GM18909 (cell line): ENCODE results near the gene EPHB6.

Experiments used
- ATAC-seq: cut with Tn5 transposase; IDR thresholded peaks from one replicate; pipeline ENCODE4 v1.9.1; 2021; ENCODE audit warnings: mild to moderate bottlenecking; ENCODE audit not compliant: unreplicated experiment, poor library complexity

Gene EPHB6

DNA sequence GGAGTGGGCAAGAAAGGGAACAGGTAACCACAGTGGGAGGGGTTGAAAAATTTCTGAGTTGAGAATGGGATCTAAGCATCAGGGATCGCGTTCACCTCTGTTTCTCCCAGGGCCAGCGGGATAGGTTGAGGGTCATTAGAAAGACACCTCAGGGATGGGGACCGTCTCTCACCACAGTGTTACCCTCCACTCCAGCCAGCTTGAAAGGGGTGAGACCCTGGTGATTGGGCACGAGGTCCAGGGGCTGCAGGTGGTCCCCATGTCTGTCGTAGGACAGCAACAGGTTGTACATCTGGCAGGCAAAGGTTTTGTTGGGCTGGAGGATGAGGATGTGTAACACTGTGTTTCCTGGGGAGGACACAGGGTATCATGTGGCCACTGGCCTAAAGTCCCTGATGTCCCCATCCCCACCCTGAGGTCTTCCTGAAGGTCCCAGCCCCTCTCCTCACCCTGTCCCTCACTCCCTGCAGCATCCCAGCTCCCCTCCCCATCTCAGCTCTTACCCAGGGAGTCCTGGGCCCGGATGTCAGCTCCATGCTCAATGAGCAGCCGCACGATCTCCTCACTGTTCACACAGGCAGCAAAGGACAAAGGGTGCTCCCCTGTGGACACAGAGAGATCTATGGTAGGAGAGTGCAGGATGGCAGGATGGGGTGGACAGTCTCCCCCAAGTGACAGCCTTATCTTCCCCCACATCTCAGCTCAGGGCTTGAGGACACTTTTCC is 21.5 kb downstream of the EPHB6 start:
- ATAC-seq, result no peak

DNA sequence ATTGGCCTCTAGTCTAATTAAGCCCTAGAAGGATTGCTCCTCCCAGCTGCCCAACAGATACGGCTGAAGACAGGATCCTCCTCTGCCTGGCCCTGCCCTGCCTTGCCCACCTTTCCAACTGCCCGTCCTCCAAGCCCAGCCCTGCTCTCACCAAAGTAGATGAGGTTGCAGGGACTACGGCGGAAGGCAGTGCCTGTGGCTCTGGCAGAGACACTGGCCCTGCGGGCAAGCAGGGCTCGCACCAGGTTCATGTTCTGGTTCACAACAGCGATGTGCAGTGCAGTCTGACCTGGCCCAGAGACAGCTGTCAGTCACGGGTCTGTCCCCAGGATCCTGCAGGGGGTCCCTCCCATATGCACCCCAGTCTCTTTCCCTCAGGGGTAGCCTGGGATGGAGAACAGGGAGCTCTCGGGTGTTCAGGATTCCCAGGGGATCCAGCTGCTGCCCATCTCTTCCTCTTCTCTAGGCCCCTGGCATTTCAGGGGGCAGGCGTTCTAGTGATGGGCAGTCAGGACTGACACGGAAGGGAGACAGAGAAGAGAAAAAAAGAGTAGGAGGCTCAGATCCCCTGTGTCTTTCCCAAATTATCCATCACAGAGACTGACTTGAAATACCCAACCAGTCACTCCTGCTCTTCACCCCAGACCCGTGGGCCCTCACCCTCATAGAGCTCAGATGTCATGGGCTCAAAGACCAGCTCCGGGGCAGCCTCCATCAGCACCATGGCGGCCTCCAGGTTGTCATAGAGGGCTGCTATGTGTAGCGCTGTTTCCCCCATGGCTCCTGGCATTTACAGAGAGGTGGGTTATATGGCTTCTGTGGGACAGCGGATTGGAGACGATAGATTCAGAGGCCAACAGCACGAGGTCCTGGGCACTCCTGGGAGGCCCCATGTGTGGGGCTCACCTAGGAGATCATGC is 22.4 kb downstream of the EPHB6 start:
- no peak for ATAC-seq

DNA sequence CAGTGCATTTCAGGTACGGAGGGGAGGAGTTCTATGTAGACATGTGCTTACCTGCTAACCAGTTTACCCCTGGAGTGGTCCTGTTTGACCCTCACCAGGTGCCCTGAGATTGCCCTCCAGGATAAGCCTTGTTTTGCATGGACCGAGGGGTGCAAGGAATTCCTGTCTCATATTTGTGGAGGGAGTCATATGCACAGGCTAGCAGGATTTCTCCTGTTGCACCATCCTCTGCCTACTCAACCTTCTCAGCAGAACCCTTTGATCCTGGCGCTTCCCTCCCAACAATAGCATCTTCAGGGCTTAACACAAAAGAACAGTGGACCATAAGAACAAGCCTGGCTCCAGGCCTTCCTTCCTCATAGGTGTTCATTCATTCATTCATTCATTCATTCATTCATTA is 23.4 kb downstream of the EPHB6 start:
- no peak for ATAC-seq

DNA sequence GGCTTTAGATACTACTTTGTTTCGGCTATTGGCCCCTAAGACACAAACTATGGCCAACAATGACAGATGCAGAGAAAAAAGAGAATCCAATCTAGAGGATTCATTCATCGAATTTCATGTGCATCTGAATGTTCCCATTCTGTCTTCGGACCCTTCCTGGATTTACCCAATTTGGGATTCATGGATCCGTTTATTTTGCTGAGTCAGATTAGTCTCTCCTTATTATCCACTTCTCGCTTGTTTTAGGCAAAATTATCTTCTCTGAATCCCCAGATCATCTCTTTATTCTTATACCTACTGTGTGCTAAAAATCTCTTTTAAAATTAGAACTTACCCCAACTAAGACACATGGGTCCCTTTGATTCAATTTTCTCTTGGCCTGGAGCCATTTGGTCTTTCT is 24.2 kb downstream of the EPHB6 start:
- ATAC-seq, result no peak

DNA sequence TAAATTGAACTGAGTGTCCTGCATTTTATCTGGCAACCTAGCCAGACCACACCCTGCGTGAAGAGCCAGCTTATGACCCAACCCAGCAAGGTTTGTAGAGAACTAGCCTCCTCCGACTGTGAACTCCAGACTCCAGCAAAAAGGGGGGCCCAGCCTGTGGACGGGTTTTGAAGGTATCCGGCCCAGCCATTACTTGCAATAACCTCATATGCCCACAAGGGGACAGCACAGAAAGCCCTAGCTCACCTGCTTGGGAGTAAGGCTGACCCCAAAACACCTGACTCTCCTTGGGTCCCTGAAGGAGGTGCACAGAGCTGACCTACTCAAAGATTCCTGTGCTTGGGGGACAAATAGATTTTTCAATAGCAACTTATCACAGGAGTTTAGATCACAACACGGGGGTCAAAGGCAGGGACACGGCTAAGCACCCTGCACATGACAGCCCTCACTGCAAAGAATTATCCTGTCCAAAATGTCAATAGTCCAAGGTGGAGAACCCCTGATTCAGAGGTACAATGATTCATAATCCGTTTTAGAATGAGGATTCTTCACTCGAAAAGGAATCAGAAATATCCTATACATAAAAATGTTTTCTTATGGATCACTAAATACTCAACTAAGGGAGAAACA is 26.1 kb downstream of the EPHB6 start:
- peak; percentile 69 for ATAC-seq

DNA sequence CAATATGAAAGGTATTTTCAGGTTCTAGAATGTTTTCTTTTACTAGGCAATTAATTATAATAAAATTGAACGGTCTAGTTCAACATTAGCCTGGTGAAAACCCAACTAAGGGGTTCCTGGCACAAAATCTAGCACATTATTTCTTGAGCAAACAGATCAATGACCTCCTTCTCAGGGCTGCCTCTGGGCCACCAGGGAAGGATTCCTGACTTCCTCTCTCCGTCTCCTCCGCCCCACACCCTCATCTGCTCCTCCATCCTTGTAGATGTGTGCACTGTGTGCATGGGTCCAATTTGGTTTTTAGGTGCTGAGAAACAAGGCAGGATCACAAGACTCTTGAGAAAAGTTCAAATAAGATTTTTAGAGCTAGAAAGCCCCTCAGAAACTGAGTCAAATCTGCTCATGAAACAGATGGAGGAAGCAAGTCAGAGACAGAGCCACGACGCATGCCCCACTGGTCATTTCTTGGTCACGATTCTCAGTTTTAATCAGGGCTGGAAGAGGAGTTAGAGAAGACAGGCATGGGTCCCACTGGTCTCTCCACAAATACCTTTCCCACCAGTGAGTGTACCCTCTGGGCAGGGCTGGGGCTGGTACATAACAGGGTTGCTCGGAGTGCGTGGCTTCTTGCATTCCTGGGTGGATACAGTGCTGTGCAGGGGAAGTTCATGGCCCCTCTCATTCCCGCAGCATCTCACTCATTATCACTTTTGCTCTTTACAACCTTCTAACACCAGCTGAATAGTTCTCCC is 26.9 kb downstream of the EPHB6 start:
- no peak for ATAC-seq

DNA sequence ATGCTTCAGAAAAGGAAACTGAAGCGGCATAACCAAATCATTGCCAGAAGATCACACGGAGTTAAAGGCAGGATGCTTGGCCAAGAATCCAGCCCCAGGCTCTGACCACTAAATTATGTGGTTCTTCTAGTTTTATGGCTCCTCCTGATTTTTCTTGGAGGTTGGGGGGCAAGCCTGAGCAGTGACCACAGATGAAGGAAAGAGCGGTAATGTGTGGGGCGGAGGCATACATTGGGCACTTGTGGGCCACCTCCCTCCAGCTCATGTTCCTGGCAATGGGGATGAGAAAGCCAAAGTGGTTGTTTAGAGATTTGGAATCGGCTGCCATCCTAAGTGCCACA is 27.4 kb downstream of the EPHB6 start:
- ATAC-seq, result no peak

DNA sequence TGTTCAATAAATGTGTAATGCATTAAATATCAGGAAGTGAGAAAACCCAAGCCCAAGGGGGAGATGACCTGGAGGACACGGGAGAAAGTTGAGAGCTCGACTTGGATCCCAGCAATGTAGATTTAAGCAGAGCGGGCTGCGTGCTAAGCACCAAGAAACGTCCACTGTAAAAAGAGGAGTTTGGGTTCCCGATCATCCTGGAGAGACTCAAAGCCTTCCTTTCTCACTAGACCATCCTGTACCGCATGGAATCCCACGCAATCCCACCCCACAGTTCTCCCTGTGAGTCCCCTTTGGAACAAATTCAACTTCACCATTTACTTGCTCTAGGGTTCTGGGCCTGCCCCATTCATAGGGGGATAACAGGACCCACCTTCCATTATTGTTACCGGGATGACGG is 28.3 kb downstream of the EPHB6 start:
- no peak for ATAC-seq

DNA sequence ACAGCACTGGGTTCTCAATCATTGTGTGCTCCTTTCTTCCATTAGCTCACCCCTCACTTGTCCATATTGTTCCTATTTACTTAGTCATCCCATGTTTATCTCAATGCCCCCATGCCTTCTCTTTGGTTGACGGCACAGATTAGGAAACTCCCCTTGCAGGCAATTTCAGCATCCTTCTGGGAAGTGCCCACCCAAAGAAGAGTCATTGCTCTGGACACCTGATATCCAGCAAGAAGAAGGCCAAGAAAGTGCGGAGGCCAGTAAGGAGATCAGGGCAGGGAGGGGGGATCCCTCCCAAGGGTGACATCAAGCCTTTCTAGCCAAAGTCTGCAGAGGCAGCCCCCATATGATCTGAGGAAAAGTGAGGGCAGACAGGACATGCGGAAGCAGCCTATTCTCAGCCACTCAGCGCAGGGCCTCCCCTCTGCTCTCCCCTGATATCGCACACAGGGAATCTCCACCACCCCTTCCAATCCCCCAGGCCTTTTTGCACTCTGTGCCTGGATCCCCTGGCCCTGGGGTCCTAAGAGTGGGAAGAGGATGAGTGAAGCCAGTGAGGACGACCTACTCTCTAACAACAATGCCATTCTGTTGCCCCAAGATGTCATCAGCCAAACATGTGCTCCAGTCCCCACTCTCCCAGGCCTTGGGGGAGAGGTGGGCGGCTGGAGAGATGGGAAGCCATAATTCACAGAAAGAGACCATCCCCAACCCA is 28.9 kb downstream of the EPHB6 start:
- ATAC-seq, result no peak

DNA sequence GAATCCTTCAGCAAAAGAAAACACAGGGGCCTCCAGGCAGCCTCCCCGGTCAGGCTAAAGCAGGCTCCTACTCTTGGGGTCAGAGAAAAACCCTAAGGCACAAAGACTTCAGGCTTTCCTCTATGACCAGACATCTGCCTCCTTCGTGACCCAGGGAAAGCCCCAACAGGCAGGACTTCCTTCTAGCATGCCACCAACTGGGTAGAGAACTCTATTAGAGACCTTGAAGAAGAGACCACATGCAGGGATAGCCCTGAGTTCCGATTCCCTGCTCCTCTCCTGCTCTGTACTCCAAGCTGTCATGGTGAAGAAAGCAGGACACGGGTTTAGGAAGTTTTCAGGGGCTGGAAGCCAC is 29.4 kb downstream of the EPHB6 start:
- ATAC-seq, result no peak

DNA sequence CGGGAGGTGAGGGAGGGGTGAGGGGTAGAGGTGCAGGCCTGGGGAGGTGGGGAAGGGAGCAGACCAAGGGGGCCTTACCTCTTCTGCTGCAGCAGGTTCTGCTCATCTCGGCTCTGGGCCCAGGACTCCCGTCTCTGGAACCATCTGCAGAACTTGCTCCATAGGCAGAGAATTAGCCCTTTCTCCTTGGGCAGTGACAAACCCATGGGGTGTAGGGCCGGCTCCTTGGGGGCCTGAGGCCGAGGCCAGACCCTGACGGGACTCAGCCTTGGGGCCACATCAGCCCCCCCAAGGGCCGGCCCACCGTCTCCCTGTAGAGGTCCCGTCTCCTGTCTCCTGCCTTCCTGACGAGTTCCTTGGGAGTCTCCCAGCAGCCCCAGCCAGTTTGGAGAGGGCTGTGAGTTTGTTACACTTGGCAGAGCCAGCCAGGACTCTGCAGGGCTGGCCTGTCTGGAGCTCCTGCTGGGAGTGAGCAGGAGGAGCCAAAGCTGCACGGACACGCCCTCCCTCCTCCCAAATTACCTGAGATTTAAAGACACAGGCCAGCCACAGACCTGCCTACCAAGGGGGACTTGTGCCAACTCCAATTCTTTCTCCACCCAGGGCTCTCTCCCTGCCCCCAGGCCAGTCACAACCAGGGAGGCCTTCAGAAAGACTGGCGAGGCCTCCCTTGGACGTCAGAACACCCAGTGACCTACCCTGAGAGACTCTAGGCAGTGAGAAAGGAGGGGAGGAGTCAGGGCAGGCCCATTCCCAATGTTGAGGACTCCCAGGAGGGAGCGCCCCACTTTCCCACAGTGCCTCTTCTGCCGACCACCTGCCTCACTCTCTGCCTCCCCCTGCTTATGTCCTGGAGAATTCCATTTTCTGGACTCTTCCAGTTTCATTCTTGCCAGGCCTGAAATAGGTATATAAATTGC is 30.7 kb downstream of the EPHB6 start, which contains the start of gene TRPV6:
Gene TRPV6, minus strand, starts transcription at position 435 of the 920 bp plus-strand sequence.
- ATAC-seq, result no peak

DNA sequence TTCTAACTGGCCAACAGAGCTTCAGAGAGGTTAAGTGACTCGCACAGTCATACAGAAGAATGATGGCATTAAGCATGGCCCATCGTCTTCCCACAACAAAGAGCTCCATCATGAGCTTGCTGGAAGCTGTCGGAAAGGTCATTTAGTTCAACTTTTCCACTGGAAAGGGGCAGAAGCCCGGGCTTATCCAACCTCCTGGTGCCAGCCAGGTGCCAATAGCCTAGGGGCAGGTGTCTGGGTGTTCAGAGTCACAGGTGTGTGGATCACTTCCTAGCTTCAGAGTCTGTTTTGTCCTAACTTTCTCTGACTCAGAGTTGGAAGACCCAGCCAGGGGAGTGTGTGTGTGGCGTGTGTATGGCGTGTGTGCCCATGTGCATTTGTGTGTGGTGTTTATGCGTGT is 32.0 kb downstream of the EPHB6 start:
- ATAC-seq, result no peak

DNA sequence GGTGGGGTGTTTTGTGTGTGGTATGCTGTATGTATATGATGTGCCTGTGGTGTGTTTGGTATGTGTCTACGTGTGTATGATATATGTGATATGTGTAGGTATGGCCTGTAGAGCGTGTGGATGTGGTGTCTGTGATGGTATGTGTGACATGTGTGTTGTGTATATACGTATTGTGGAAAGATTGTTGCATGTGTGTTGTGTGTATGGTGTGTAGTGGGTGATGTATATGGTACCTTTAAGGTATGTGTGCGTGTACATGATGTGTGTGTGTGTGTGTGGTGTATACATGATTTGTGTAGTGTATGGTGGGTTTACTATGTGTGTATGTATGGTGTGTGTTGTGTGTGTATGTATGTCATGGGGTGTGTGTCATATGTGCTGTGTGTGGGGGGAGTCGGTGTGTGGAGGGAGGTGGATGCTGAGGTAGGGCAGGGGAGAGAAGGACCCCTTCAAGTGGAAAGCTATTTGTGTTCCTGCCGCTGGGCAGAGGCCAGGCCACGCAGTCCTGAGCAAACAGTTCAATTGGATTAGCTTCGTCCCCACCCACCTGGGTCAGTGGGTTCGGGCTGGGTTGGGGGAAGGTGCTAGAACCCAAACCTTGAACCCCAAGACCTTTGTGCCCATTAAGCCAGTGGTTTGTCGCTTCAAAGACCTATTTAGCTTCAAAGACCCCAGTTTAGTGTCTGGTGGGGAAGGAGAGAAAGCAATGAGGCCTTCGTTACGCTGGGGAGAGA is 32.6 kb downstream of the EPHB6 start:
- no peak for ATAC-seq

DNA sequence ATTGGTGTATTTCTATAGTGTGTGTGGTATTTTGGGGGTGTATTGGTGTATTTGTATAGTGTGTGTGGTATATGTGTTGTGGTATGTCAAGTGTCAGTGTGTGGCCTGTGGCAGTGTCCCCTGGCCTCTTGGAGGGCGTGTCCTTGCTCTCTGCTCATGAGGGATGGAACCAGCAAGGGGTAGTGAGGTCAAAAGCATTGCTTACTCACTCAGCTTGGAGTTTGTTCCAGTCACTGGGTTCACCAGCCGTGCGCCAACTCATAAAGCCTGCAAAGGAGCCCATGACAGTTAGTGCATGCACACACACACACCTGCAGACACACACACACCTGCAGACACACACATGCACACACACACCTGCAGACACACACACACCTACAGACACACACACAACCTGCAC is 34.9 kb downstream of the EPHB6 start:
- no peak for ATAC-seq

DNA sequence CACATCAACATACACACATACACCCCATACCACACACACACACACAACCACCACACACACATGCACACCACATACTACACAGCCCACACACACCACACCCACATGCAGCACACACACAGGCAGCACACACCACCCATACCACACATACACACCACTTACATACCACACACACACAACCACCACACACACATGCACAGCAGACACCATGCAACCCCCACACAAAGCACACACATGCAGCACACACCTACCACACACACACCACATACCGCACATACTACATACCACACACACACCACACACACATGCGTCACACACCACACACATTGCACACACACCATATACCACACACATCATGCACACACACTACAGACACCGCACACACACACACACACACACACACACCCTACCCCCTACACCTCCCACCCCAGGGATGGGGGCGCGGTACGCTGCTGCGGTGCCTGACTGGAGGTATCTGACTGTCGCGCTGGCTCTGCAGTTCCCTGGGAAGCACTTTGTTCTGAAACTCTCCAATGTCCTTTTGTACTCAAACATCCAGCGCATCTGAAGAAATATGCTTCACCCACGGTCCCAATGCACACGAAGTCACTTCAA is 36.1 kb downstream of the EPHB6 start:
- no peak for ATAC-seq

DNA sequence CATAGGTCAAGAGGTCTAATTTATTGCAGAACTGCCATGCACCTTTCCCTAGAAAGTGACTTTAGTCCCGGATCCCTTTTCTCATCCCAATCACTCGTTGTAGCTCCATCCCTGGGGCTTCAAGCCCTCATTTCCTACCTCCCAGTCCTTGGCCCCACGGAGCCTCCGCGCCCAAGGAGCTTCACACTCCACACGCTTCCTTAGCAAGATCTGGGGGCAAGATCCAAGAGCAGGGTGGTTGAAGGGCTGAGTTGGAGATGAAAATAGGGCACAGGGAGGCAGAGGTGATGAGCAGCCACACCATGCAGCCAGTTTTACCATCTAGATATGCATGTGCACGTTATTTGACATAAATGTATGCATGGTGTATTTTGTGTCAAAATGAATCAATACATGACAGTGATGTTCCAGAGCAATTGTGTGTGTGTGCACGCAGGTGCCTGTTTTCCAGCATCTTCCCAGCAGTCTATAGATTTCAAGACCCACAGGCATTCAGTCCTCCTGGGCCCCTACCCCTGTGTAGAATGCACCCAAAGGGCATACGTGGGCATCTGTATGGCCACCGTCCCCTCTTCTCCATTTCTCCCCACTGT is 36.7 kb downstream of the EPHB6 start:
- no peak for ATAC-seq

DNA sequence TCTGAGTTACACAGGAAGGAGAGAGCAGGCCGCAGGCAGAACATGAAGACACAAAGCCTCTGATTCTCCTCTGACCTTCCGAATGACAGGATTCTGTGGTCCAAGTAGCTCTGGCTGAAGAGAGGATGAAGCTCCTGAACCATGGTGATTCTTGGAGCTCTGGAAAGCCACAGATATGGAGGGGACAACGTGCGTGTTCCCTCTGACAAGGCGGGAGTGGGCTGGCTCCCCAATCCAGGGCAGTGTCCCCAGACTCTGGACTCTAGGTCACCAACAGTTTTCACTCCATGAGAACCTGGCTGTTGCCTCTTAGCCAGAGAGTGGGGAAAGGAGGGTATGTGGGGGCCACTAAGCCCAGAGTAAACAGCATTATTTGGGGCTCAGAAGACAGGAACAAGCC is 38.1 kb downstream of the EPHB6 start:
- ATAC-seq, result no peak
